Epithelial cell of prostate (primary cell): Measurements from ENCODE around the gene SNED1.

Source experiments
- DNase-seq: peaks from one replicate; pipeline ENCODE4 v3.0.0-alpha.2; 2011; ENCODE audit warnings: low read depth, low spot score
- H3K27ac ChIP-seq: fragments of 450-650 bp; 2 replicates; pipeline ENCODE4 v1.5.1; 2017; ENCODE audit warnings: mild to moderate bottlenecking

Gene SNED1

DNA sequence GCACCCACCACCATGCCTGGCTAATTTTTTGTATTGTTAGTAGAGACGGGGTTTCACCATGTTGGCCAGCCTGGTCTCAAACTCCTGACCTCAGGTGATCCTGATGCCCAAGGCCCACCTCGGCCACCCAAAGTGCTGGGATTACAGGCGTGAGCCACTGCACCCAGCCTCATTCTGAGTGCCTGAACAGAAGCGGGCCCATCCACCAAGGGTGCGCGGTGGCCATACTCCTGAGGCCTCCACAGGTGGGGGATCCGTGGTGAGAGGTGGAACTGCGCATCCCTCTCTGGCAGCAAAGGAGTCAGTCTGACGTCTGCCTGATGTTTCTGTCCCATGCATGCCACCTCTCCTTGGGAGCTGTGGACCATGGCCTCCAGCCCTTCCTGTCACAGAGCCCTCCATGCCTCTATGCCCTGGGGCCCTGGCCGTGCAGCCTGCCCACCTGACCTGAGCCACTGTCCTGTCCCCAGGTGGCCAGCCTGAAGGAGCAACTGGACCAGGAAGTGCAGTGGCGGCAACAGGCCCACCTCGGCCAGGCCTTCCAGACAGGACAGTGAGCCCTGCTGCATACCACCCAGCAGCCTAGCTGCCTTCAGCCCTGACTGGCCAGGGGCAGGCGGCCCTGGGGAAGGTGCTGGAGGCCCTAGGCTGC is 7.6 kb upstream of the SNED1 start:
- no peak overlapping the region for H3K27ac ChIP-seq
- no peak for DNase-seq

- peak; percentile 64 for DNase-seq
- no peak overlapping the region for H3K27ac ChIP-seq
Observed at GRCh38 chr2:240991378-240992263, 6.8 kb upstream of the SNED1 start.

DNA sequence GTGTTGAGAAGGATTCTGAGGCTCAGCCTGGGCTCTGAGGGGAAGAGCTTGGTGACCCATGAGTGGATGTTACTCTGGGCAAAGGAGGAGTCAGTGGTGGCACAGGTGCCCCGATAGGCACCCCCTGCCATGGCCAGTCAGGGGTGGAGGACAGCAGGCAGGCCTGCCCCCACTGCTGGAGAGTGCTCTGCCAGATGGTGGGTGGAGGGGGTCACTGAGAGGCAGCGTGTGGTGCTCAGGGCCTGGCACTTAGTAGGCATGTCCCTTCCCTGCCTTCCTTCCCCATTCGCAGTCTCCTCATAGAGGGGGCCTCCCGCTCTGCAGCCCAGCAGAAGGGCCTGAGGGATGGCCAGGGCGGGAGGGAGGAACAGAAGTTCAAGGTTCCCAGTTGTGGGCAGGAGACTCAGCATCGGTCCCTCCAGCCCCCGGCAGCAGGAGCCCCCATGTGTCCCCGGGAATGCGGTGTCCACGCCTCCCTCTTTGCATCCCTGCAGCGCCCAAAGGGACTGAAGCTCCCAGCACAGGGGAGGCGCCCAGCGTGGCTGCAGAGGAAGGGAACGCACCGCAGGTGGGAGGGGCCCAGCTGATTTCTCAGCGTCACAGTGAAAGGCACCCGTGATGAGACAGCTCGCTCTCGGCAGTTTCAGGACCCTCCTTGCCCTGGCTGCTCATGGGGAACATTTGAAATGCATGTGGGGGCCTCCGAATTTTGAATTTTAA is 5.7 kb upstream of the SNED1 start:
- DNase-seq: no peak
- no peak overlapping the region for H3K27ac ChIP-seq

GRCh38 chr2:240993446-240994170 is 4.8 kb upstream of the SNED1 start:
- no peak overlapping the region for H3K27ac ChIP-seq
- no peak for DNase-seq

GRCh38 chr2:240994171-240994896 is 4.1 kb upstream of the SNED1 start:
- no peak for DNase-seq
- H3K27ac ChIP-seq: no peak overlapping the region

DNA sequence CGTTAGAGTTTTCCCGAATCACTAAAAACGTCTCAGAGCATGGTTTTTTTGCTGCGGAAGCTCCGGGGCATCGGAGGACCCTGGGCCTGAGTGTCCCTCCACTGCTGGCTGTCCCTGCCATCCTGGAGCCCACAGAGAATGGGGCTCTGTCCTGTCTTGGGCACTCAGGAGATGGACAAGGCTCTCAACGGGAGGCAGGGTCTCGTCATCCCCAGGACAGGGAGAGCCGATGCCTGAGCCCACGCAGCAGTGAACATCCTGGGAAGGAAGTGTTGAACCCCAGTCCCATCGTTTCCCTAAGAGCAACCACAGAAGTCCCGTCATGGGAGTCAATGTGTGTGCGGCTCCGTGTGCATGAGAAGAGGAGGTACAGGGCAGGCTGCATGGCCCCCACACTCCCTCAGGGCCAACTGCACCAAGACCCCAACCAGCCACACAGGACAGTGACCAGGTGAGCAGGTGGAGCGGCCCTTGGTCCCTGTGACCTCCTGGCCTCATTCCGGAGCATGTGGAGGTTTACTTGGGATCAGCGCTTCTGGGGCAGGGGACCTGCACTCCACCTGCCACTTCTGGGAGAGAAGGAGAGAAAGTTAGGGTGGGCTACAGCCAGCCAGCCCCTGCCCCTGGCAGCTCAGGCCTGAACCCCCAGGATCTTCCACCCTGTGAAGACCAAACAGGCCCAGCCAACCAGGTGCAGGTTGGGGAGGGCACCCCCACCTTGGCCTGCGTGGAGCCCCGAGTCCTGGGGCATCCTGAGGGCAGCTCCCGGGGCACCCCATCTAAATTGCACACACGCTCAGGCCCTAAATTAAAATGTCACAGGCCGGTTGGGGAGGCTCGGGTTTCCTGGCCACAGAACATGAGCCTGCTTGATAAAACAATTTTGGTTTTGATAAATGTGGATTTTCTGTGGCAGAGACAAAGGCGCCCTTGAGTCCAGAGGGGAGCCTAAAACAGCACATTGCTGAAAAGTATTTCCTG is 3.1 kb upstream of the SNED1 start:
- H3K27ac ChIP-seq: no peak overlapping the region

DNA sequence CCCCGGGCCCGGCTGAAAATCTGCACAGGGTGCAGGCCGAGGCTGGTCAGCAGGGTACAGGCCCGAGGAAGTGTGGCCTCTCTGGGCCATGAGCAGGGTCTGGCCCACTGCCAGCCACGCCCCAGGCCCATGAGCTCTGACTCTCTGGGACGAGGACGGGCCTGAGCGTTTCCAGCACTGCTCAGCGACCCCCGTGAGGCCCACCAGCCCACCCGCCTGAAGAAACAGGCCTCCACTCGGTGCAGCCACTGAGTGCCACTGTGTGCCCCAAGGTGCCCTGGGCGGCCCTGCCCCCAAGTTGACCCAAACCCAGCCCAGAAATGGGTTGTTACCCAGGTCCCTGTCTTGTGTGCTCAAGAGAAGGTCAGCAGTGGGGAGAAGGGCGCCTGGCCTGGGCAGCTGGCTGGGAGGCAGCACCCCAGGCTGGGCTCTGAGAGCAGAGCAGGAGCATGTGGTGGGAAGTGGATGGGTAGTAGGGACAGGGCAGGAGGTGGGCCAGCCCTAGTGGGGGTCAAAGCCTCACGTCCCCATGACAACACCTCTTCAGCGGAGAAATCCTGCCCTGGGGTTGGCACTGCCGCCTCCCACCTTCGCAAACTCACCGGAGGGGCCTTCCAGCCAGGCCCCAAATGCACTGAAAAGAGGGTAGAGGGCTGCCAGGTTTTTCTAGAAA is 2.1 kb upstream of the SNED1 start:
- no peak overlapping the region for H3K27ac ChIP-seq
- no peak for DNase-seq

More for the DNA sequence above, 3.1 kb upstream of the SNED1 start:
- DNase-seq: no peak

GRCh38 chr2:240996834-240997140 is 1.6 kb upstream of the SNED1 start:
- H3K27ac ChIP-seq: no peak overlapping the region
- no peak for DNase-seq

DNA sequence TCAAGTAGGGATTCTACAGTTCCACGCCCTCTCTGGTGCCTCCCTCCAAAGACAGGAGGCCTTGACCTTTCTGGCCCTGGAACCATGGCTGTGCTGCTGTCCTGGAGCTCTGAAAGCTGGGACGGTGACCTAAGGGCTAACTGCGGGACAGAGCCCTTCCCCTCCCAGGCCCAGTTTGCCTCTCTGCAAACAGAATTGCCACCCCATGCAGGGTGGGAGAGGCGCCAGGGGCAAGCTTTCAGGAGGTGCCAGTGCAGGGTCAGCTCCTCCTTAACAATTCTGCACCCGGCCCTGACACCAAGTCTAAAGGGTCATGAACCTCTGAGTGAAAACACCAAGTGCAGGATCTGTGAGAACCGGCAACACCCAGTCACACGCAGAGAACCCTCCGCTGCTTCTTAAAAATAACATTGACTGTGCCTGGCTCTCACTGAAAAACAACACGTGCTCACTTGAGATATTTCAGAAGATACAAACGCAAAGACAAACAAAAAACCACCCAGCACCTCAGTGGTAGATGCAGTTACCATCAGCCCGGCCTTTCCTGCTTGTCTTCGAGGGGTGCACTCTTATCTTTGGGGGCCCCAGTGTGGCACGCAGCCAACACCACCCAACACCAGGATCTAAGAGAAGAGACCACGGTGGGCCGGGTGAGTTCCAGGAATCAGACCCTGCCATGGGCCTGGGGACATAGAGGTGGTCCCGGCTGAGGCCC is 1.1 kb upstream of the SNED1 start:
- no peak overlapping the region for H3K27ac ChIP-seq
- no peak for DNase-seq

DNA sequence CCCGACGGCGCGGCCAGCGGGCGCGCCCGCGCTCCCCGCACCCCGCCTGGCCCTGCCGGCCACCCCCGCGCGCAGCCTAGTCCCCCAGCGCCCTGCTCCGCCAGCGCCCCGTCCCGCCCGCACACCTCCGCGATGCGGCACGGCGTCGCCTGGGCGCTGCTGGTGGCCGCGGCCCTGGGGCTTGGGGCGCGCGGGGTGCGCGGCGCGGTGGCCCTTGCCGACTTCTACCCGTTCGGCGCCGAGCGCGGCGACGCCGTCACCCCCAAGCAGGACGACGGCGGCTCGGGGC is 232 bp downstream of the SNED1 start:
- H3K27ac ChIP-seq: no peak overlapping the region
- DNase-seq: no peak

DNA sequence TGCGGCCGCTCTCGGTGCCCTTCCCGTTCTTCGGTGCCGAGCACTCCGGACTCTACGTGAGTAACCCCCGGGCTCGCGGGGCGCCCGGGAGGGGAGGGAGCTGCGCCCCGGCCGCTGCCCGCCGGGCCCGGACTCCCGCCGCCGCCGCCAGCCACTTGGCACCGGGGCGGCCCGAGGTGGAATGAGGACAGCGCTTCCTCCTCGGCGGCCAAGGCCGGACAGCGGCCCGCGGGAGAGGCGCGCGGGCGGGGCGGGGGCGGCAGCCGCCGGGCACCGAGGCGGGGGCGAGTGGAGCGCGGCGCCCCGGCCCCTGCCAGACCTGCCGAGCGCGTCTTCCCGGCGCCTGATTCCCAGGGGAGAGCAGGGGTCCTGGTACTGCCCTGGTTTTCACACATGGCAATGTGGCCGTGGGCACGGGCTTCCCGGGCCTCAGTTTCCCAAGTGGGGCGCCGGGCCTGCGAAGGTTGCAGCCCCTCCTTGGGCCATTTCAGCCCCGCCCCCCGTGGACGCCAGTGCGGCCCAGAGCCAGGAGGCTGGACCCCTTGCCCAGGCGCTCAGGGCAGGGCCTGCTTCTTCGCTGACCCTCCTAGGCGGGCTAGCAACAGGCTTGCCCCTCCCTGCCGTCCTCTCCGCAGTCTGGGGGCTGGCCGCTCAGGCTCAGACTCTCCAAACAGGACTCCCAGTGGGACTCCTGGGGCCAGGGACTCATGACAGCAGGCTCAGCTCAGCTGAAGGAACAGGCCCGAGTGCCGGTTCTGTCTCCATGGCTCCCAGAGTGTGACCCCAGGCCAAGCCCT is 775 bp downstream of the SNED1 start:
- no peak for DNase-seq
- no peak overlapping the region for H3K27ac ChIP-seq

DNA sequence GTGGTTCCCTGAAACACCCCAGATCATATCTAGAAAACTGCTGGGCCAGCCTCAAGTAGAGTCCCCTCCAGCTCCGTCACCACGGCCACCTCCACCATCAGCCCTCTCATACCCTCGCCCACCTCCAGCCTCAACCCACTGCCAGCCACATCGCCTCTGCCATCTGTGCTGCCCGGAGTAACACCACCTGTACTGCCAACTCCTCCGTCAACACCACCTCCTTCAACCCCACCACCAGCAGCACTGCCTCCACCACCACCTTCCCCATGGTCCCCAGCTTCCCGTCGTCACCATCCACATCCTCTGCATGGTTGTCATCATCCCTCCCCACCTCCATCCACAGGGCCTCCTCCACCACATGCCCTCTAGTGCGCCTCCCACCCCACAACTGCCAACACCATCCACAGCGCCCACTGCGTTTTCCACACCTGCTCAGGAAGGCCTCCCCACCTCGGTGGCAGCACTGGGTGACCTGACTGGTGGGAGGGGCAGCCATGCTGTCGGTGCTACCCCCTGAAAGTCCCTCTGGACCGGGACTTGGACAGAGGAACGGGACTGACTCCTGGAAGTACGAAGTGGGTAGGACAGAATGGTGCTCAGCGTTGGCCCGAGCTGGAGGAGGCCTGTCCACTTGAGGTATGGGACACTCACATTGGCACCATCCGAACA is 1.6 kb downstream of the SNED1 start:
- H3K27ac ChIP-seq: no peak overlapping the region
- DNase-seq: no peak

DNA sequence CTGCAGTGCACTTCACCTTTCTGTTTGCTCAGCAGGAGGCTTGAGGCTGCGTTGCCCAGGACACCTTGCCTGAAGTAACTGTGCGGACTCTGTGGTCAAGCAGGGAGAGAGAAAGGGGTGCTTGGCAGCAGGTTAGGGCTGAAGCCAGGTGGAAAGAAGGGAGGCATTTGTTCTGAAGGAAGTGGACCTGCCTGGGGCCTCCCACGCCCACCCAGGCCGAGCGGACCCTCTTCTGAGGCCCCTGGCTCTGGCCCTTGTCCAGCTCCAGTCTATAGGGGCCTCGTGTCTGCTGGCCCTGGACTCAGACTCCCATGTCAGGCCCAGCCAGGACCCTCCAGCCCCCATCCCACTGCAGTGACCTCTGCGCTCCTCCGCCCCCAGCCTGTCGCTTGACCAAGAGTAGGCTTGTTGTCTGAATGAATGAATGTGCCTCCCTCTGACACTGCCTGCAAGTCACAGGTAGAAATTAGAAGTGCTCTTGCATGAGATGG is 2.5 kb downstream of the SNED1 start:
- DNase-seq: no peak
- H3K27ac ChIP-seq: no peak overlapping the region

DNA sequence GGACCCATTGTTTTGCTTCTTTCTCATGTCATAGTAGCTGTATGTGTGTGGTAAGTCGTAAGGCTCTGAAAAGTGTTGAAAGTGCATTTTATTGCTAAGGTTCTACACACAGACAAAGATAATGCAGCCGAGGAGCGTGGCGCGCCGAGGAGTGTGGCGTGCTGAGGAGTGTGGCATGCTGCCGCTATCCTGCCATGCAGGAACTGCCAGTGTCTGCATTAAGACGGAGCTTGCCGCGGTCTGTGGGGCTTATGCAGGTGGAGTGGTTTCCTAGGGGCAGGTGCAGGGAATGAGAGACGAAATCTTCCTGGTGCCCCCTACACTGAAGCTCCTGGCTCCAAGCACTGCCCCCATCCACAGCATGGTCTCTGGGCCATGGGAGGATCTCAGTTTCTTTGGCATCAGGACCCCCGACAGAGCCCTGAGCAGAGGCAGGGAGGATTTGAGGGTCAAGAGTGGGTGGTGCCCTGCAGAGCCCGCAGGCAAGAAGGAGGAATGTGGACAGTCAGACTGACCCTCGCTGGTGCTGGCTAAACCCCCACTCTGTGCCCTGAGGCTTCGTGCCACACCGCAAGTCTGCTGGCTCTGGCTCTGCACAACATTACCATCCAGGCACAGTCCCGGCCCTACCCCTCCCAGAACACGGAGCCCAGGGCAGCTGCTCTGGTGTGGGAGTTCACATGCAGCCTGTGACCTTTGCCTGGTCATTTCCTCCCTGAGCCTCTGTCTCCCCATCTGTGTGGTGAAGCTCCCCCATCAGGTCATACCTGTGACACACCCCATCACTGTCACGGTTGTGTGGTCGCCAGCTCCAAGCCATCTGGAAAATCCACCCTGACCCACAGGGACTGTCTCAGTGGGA is 3.2 kb downstream of the SNED1 start:
- no peak for DNase-seq
- no peak overlapping the region for H3K27ac ChIP-seq

- no peak for DNase-seq
- no peak overlapping the region for H3K27ac ChIP-seq
Observed at GRCh38 chr2:241002275-241003046, 4.0 kb downstream of the SNED1 start.
